SK-N-SH (cell line): ENCODE measurements around the gene SYT14.

Source experiments
- EP300 ChIP-seq, 2 experiments: IDR thresholded peaks; 2 replicates each; pipeline versions ENCODE4 v1.4.0 to v1.6.1; 2012; ENCODE audit warnings: borderline replicate concordance in 1 of 2, low read depth in 1 of 2, low read length in 1 of 2
- FOXJ3 ChIP-seq: sonication (generic); formaldehyde crosslinking; IDR thresholded peaks from 2 replicates; pipeline ENCODE4 v1.5.1; 2020; ENCODE audit warnings: mild to moderate bottlenecking, missing genetic modification reagents
- FOXM1 ChIP-seq: IDR thresholded peaks from 2 replicates; pipeline ENCODE4 v1.4.0; 2012; ENCODE audit warnings: low read depth, mild to moderate bottlenecking
- SIN3A ChIP-seq: IDR thresholded peaks from 2 replicates; pipeline ENCODE4 v1.6.1; 2012; ENCODE audit warnings: low read depth, mild to moderate bottlenecking, low read length, moderate library complexity, borderline replicate concordance
- YY1 ChIP-seq: IDR thresholded peaks from 2 replicates; pipeline ENCODE4 v1.4.0; 2012; ENCODE audit warnings: low read depth, mild to moderate bottlenecking
- TF ChIP-seq, protein P1 (sequence below): fragments of 200-600 bp; sonication (generic); IDR thresholded peaks from 2 replicates; pipeline ENCODE4 v1.6.1; 2017; ENCODE audit warnings: antibody characterized with exemption, mild to moderate bottlenecking, moderate library complexity
- TF ChIP-seq, protein P2 (sequence below): IDR thresholded peaks from 2 replicates; pipeline ENCODE4 v1.6.1; 2012; ENCODE audit warnings: mild to moderate bottlenecking, low read depth, low read length, moderate library complexity
- TF ChIP-seq, protein P3 (sequence below): IDR thresholded peaks from 2 replicates; pipeline ENCODE4 v1.4.0; 2012; ENCODE audit warnings: low read depth, borderline replicate concordance
- TF ChIP-seq, protein P4 (sequence below): IDR thresholded peaks from 2 replicates; pipeline ENCODE4 v1.4.0; 2012; ENCODE audit warnings: low read depth

DNA sequence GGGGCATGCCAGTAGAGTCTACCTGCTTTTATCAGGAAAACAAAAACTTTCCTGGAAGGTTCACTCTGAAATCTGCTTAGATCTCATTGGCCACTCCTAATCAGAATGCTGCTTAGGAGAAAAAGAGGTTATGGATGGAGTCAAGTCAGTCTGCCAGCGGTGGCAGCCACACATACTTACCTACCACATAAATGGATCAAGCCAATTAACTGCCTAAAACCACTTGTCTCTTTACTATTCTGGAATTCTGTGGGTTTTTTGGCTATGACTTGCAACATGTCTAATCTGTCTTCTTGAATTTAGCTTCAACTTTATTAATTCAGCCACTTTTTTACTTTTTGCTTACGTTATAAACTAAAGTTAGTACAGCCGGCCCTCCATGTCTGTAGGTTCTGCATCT is 154.3 kb downstream of the SYT14 start:
- TF ChIP-seq, protein P1, sequence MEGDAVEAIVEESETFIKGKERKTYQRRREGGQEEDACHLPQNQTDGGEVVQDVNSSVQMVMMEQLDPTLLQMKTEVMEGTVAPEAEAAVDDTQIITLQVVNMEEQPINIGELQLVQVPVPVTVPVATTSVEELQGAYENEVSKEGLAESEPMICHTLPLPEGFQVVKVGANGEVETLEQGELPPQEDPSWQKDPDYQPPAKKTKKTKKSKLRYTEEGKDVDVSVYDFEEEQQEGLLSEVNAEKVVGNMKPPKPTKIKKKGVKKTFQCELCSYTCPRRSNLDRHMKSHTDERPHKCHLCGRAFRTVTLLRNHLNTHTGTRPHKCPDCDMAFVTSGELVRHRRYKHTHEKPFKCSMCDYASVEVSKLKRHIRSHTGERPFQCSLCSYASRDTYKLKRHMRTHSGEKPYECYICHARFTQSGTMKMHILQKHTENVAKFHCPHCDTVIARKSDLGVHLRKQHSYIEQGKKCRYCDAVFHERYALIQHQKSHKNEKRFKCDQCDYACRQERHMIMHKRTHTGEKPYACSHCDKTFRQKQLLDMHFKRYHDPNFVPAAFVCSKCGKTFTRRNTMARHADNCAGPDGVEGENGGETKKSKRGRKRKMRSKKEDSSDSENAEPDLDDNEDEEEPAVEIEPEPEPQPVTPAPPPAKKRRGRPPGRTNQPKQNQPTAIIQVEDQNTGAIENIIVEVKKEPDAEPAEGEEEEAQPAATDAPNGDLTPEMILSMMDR, result no peak
- TF ChIP-seq FOXJ3 (CRISPR knock-in tag) (no peak), EP300 (IDR thresholded peaks at IDR 0.05; ENCODE audit: borderline replicate concordance in 1 of 2, low read depth in 1 of 2, low read length in 1 of 2) (no peak), FOXM1 (no peak), YY1 (no peak), SIN3A (no peak)
- TF ChIP-seq, protein P2, sequence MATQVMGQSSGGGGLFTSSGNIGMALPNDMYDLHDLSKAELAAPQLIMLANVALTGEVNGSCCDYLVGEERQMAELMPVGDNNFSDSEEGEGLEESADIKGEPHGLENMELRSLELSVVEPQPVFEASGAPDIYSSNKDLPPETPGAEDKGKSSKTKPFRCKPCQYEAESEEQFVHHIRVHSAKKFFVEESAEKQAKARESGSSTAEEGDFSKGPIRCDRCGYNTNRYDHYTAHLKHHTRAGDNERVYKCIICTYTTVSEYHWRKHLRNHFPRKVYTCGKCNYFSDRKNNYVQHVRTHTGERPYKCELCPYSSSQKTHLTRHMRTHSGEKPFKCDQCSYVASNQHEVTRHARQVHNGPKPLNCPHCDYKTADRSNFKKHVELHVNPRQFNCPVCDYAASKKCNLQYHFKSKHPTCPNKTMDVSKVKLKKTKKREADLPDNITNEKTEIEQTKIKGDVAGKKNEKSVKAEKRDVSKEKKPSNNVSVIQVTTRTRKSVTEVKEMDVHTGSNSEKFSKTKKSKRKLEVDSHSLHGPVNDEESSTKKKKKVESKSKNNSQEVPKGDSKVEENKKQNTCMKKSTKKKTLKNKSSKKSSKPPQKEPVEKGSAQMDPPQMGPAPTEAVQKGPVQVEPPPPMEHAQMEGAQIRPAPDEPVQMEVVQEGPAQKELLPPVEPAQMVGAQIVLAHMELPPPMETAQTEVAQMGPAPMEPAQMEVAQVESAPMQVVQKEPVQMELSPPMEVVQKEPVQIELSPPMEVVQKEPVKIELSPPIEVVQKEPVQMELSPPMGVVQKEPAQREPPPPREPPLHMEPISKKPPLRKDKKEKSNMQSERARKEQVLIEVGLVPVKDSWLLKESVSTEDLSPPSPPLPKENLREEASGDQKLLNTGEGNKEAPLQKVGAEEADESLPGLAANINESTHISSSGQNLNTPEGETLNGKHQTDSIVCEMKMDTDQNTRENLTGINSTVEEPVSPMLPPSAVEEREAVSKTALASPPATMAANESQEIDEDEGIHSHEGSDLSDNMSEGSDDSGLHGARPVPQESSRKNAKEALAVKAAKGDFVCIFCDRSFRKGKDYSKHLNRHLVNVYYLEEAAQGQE, result no peak
- TF ChIP-seq, protein P3, sequence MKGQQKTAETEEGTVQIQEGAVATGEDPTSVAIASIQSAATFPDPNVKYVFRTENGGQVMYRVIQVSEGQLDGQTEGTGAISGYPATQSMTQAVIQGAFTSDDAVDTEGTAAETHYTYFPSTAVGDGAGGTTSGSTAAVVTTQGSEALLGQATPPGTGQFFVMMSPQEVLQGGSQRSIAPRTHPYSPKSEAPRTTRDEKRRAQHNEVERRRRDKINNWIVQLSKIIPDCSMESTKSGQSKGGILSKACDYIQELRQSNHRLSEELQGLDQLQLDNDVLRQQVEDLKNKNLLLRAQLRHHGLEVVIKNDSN, result no peak
- TF ChIP-seq, protein P4, sequence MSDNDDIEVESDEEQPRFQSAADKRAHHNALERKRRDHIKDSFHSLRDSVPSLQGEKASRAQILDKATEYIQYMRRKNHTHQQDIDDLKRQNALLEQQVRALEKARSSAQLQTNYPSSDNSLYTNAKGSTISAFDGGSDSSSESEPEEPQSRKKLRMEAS, result no peak
